Right lobe of liver (tissue), 6 donors: ENCODE results near the gene CTBP1. TPM values are rescaled to one million over a fixed set of nuclear protein-coding genes. Genes with fewer than 3 reads are reported as not detected.

Source experiments
- ATAC-seq, 4 donors: fragments of 200-7000 bp; cut with Tn5 transposase; one replicate each; pipeline ENCODE4 v1.9.1; 2020; ENCODE audit warnings: mild to moderate bottlenecking in 4 of 4, moderate library complexity in 4 of 4
- DNase-seq, 3 donors: peaks; one replicate each; pipeline ENCODE4 v3.0.0-alpha.2; 2020
- H3K27ac ChIP-seq, 3 donors: fragments of 200-600 bp; one replicate each; pipeline ENCODE4 v1.8.0; 2022
- H3K27me3 ChIP-seq, 2 donors: fragments of 200-600 bp; one replicate each; pipeline ENCODE4 v1.8.0; 2022
- H3K36me3 ChIP-seq, 4 donors: fragments of 200-600 bp; sonication (generic) in 1 of 4; one replicate each; pipeline versions ENCODE4 v1.5.1 to v1.8.0; 2017 to 2022; ENCODE audit warnings: control low read depth in 1 of 4
- H3K4me1 ChIP-seq, 4 donors: fragments of 200-600 bp; sonication (generic) in 1 of 4; one replicate each; pipeline versions ENCODE4 v1.5.1 to v1.8.0; 2017 to 2022; ENCODE audit warnings: control low read depth in 1 of 4
- H3K4me3 ChIP-seq, 3 donors: fragments of 200-600 bp; one replicate each; pipeline ENCODE4 v1.8.0; 2022
- H3K9me3 ChIP-seq, 4 donors: fragments of 200-600 bp; sonication (generic) in 1 of 4; one replicate each; pipeline versions ENCODE4 v1.5.1 to v1.8.0; 2017 to 2022; ENCODE audit warnings: control low read depth in 1 of 4
- CTCF ChIP-seq, 4 donors: fragments of 200-600 bp in 3 of 4; fragments of 450-650 bp in 1 of 4; IDR thresholded peaks; one replicate each; pipeline versions ENCODE4 v1.5.1 to v1.8.0; 2016 to 2022; ENCODE audit warnings: antibody characterized with exemption in 4 of 4, mild to moderate bottlenecking in 2 of 4
- POLR2A ChIP-seq: fragments of 450-650 bp; IDR thresholded peaks from one replicate; pipeline ENCODE4 v1.6.1; 2017; ENCODE audit warnings: antibody characterized with exemption, mild to moderate bottlenecking
- WGBS: methylation state at CpG from one replicate; pipeline ENCODE4 v1.1.6; 2018; ENCODE audit warnings: low coverage, low lambda C conversion rate; ENCODE audit not compliant: insufficient coverage; ENCODE audit errors: missing lambda C conversion rate; 5-methylcytosine and 5-hydroxymethylcytosine counted together
- intact Hi-C, 2 donors: fragments of 100-400 bp; cut with DNase I; formaldehyde crosslinking; loops; one replicate each; pipeline versions ENCODE4 v1.11.2 to v1.14.1; 2022
- total RNA-seq, 6 experiments: library from RNA; depleted of rRNA in 2 of 6; stranded (reverse); fragments of >200 nt in 2 of 6; fragmentation: NEBNext Ultra II Directional in 3 of 6; extraction: Animal tissue kit (Norgen Biotek cat#: 25700) in 3 of 6; gene quantifications; one replicate each; pipeline versions ENCODE4 v1.1.0 to v1.2.4, GENCODE V29; 2016 to 2023
- donor health status: DM: no; HTN: yes; CAD: no.
- donor health status: DM: no; HTN: no; CAD: no.
- donor health status: DM: no; HTN: no; CAD: no.
- donor health status: DM: no; HTN: yes; CAD: no.
- donor health status: DM: no; HTN: yes; CAD: no.

The CTBP1 gene
- total RNA-seq, 6 experiments from 2014 or later = 74.8 to 85.5 (median 79.4) TPM

- peaks cover 0 to 36% (median 9%) of the 10 kb centered on the region in 4 donors for H3K4me1 ChIP-seq
- 95% methylated on average over 6 of the region's 37 CpGs for WGBS
- intact Hi-C loops = no loop called here
- H3K27ac ChIP-seq = no peak overlapping the region
- TF ChIP-seq CTCF (IDR thresholded peaks at IDR 0.05) (no peak), POLR2A (no peak)
- no peaks in the 10 kb centered on the region for H3K9me3 ChIP-seq
- H3K27me3 ChIP-seq = no peaks in the 10 kb centered on the region
- ATAC-seq = no peak
- DNase-seq = peak in 1 of 3 donors; percentile 50
- peak overlapping the region in 1 of 3 donors; percentile 69 for H3K4me3 ChIP-seq
- peaks cover 0 to 10% (median under 1%) of the 10 kb centered on the region in 4 donors for H3K36me3 ChIP-seq
These were observed 78.6 kb downstream of the CTBP1 start for GRCh38 chr4:1170156-1170975.

GRCh38 chr4:1169691-1170096, 79.2 kb downstream of the CTBP1 start:
- WGBS = no CpG with 5 or more reads among the region's 13 CpGs

GRCh38 chr4:1169171-1169671, 79.7 kb downstream of the CTBP1 start:
- no peaks in the 10 kb centered on the region for H3K27me3 ChIP-seq
- ATAC-seq (no peak), DNase-seq (no peak)
- H3K4me1 ChIP-seq = peaks cover 0 to 29% (median 7%) of the 10 kb centered on the region in 4 donors
- TF ChIP-seq CTCF (IDR thresholded peaks at IDR 0.05) (no peak), POLR2A (no peak)
- intact Hi-C loops = loop anchor here in 1 of 2 donors (5.0 to 10.0 kb wide), 2 partner anchors 38 to 76 kb away; partner anchors contain the start of gene CTBP1
- no peak overlapping the region for H3K27ac ChIP-seq
- no peak overlapping the region for H3K4me3 ChIP-seq
- H3K9me3 ChIP-seq = no peaks in the 10 kb centered on the region
- 83% methylated on average over 3 of the region's 17 CpGs for WGBS
- peaks cover 0 to 10% (median under 1%) of the 10 kb centered on the region in 4 donors for H3K36me3 ChIP-seq

More at GRCh38 chr4:1169691-1170096, 79.2 kb downstream of the CTBP1 start:
- H3K27me3 ChIP-seq = no peaks in the 10 kb centered on the region
- H3K4me3 ChIP-seq = no peak overlapping the region
- no peak for ATAC-seq
- no peak for DNase-seq
- H3K36me3 ChIP-seq = peaks cover 0 to 10% (median under 1%) of the 10 kb centered on the region in 4 donors
- H3K9me3 ChIP-seq = no peaks in the 10 kb centered on the region
- H3K27ac ChIP-seq = no peak overlapping the region
- intact Hi-C loops = loop anchor here in 1 of 2 donors (5.0 to 10.0 kb wide), 2 partner anchors 38 to 75 kb away; partner anchors contain the start of gene CTBP1
- TF ChIP-seq POLR2A (no peak), CTCF (IDR thresholded peaks at IDR 0.05) (no peak)
- H3K4me1 ChIP-seq = peaks cover 0 to 34% (median 9%) of the 10 kb centered on the region in 4 donors

GRCh38 chr4:1168191-1169101, 80.5 kb downstream of the CTBP1 start:
- no peak overlapping the region for H3K27ac ChIP-seq
- peaks cover 0 to 22% (median 3%) of the 10 kb centered on the region in 4 donors for H3K4me1 ChIP-seq
- peaks cover 0 to 10% (median under 1%) of the 10 kb centered on the region in 4 donors for H3K36me3 ChIP-seq
- intact Hi-C loops = loop anchor here in 1 of 2 donors (5.0 to 10.0 kb wide), 2 partner anchors 39 to 76 kb away; partner anchors contain the start of gene CTBP1
- no peak overlapping the region for H3K4me3 ChIP-seq
- H3K9me3 ChIP-seq = no peaks in the 10 kb centered on the region
- 100% methylated on average over 1 of the region's 21 CpGs for WGBS
- TF ChIP-seq POLR2A (no peak), CTCF (IDR thresholded peaks at IDR 0.05) (no peak)
- H3K27me3 ChIP-seq = no peaks in the 10 kb centered on the region
- ATAC-seq = no peak
- DNase-seq = peak in 1 of 3 donors; percentile 54
